Astrocyte of the cerebellum (primary cell): ENCODE data around the gene CCDC187.

Source experiments
- DNase-seq: peaks from one replicate; pipeline ENCODE4 v3.0.0-alpha.2; 2011; ENCODE audit warnings: low read depth
- H3K4me3 ChIP-seq: 2 replicates; pipeline ENCODE4 v1.5.1; 2011; ENCODE audit warnings: mild to moderate bottlenecking, low read depth, low read length, moderate library complexity
- CTCF ChIP-seq: IDR thresholded peaks from 2 replicates; pipeline ENCODE4 v1.5.1; 2012; ENCODE audit warnings: low read length, low read depth, moderate library complexity, mild to moderate bottlenecking; ENCODE audit errors: missing control alignments
- in situ Hi-C: cut with HindIII; loops from 2 replicates; pipeline ENCODE4 v1.10.0; 2017; ENCODE audit warnings: low sequenced_read_pairs

CCDC187 gene

DNA sequence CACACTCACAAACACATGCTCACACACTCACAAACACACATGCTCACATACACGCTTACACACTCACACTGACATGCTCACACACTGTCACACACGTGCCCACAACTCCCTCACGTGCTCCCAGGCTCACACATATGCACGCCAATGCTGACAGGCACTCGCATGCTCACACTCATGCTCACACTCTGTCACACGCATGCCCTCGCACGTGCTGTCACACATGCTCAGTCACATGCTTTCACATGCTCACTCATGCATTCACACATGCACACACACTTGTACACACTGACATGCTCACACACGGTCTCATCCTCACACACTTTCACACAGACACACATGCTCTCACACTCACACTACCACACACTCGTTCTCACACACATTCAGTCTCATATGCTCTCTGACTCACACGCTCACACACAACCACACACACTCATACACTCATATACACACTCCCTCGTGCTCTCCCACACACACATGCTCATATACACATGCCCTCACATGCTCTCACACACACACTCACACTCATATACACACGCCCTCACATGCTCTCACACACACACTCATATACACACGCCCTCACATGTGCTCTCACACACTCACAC lies 10.3 kb downstream of the CCDC187 start:
- TF ChIP-seq CTCF: no peak
- H3K4me3 ChIP-seq: no peak overlapping the region
- no peak for DNase-seq
- in situ Hi-C loops: no loop called here

DNA sequence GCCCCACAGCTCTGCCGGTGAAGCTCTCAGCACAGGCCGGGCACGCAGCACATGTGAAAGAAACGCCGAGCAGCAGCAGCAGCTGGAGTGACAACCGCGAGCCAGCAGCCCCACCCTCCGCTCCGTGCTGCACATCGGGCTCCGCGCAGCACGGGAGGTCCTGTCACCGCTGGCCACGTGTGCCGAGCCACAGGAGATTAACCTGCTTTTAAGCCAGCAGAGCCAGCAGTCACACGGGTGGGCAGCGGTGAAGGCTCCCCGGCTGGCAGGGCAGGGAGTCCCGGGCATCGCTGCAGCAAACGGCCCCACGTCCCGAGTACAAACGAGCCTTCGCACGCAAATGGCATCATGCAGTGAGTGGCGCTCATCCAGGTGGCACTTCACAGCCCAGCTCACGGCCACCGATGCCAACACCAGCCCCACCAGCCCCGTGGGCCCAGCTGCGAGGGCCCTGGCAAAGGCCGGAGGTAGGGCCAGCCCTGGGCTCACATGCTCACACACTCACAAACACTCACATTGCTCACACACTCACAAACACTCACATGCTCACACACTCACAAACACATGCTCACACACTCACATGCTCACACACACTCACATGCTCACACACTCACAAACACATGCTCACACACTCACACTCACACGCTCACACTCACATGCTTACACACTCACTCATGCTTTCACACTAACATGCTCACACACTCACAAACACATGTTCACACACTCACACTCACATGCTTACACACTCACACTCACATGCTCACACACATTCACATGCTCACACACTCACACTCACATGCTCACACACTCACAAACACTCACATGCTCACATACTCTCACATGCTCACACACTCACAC lies 11.1 kb downstream of the CCDC187 start:
- in situ Hi-C loops: no loop called here
- no peak for TF ChIP-seq CTCF
- no peak for DNase-seq
- H3K4me3 ChIP-seq: no peak overlapping the region

DNA sequence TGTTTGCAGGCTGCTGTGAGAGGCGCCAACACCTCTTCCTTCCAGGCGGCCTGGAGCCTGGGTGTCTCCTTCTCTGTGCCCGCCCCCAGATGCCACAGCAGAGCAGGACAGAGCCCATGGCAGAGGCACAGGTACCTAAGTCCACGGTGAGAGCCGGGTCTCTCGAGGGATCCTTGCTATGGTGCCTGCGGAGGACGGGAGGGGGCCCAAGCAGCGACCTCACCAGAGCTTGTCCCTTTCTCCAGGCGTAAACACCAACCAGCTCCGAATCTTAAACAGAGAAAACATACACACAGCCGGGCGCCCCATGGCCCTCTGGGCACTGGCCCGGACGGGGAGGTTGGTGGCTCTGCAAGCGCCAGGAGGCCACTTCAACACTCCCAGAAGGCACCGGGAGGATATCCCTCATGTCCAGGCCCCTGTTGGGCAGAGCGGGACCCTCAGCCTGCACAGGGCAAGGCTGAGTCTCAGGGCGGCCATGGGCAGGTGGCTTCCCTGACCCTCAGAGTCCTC lies 11.8 kb downstream of the CCDC187 start:
- in situ Hi-C loops: no loop called here
- TF ChIP-seq CTCF: no peak
- H3K4me3 ChIP-seq: no peak overlapping the region
- no peak for DNase-seq

GRCh38 chr9:136291306-136292025 lies 12.4 kb downstream of the CCDC187 start:
- DNase-seq: no peak
- in situ Hi-C loops: no loop called here
- H3K4me3 ChIP-seq: no peak overlapping the region
- no peak for TF ChIP-seq CTCF

GRCh38 chr9:136290508-136291000 lies 13.3 kb downstream of the CCDC187 start:
- no peak overlapping the region for H3K4me3 ChIP-seq
- no peak for TF ChIP-seq CTCF
- in situ Hi-C loops: no loop called here
- DNase-seq: no peak

GRCh38 chr9:136289651-136290507 lies 14.0 kb downstream of the CCDC187 start:
- in situ Hi-C loops: no loop called here
- H3K4me3 ChIP-seq: no peak overlapping the region
- TF ChIP-seq CTCF: no peak
- no peak for DNase-seq
